HG03108 (cell line): ENCODE results near the gene PRAME.
"Not testable (repeated sequence)": the region's sequence is repeated elsewhere in the genome, so short reads cannot be mapped to it uniquely, and the experiment has no call there.

Experiments used
- ATAC-seq: cut with Tn5 transposase; IDR thresholded peaks from one replicate; pipeline ENCODE4 v1.9.1; 2021; ENCODE audit warnings: moderate library complexity; ENCODE audit not compliant: unreplicated experiment

Gene PRAME

GRCh38 chr22:22581524-22581923 lies 22.5 kb upstream of the PRAME start:
- not testable (repeated sequence) for ATAC-seq

DNA sequence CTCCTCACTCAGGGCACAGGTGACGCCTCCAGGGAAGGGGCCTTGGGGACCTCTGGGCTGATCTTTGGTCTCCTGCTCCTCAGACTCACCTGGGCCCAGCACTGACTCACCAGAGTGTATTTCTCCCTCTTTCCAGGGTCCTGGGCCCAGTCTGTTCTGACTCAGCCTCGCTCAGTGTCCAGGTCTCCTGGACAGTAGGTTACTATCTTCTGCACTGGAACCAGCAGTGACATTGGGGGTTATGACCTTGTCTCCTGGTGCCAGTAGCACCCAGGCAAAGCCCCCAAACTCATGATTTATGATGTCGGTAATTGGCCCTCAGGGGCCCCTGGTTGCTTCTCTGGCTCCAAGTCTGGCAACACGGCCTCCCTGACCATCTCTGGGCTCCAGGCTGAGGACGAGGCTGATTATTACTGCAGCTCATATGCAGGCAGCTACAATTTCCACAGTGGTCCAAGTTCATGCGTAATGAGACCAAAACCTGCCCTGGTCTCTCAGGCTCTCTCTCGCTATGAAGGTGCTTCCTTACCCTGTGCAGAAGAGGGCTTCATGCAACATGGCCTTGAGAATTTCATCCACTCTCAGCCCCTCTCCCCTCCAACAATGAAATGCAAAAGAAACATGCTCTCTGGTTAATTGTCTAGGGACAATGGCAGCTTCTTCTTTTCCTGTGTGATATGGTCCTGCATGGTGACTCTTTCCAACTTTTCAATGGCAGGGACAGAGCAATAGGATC lies 21.0 kb upstream of the PRAME start:
- ATAC-seq = no peak

DNA sequence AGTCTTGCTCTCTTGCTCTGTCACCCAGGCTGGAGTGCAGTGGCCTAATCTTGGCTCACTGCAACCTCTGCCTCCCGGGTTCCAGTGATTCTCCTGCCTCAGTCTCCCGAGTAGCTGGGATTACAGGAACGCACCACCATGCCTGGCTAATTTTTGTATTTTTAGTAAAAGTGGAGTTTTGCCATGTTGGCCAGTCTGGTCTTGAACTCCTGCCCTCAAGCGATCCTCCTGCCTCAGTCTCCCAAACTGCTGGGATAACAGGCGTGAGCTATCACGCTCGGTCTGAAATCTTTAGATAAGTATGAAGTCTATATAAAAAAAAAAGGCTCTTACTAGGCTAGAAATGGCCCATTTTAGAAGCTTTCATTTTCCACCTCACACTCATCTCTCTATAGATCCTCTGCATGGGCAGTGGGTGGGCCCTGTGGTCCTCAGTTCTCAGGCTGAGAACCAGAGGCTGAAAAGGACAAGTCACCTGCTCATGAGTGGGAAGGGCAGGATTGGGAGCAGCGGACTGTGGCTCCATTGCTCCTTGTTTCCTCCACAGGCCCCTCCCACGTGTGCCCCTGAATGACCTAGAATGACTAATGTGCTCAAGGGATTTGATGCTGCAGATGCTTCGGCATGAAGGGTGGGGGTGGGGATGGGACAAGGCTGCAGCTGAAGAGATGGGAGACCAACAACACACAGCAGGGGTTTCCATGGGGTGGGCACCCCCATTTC lies 19.8 kb upstream of the PRAME start:
- ATAC-seq = no peak

GRCh38 chr22:22576989-22577427 lies 17.9 kb upstream of the PRAME start:
- no peak for ATAC-seq

- ATAC-seq = no peak
These were observed 17.4 kb upstream of the PRAME start for GRCh38 chr22:22576244-22576988.

- ATAC-seq = no peak
These were observed 15.3 kb upstream of the PRAME start for GRCh38 chr22:22574361-22574760.

GRCh38 chr22:22573047-22573889 lies 14.2 kb upstream of the PRAME start:
- ATAC-seq = no peak

GRCh38 chr22:22571862-22572261 lies 12.8 kb upstream of the PRAME start:
- ATAC-seq = no peak

DNA sequence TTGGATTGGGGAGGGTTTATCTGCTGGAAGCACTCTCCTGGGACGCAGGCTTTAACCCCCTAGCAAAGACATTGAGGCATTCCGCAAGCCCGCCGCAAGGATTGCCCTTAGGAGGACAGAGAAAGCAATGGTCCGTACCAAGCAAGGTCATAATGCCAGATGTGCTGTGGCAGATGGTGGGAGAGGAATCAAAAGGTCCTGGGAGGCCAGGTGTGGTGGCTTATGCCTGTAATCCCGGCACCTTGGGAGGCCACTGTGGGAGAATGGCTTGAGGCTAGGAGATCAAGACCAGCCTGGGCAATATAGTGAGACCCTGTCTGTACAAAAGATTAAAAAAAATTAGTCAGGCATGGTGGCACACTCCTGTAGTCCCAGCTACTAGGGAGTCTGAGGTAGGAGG lies 12.4 kb upstream of the PRAME start:
- ATAC-seq = no peak

DNA sequence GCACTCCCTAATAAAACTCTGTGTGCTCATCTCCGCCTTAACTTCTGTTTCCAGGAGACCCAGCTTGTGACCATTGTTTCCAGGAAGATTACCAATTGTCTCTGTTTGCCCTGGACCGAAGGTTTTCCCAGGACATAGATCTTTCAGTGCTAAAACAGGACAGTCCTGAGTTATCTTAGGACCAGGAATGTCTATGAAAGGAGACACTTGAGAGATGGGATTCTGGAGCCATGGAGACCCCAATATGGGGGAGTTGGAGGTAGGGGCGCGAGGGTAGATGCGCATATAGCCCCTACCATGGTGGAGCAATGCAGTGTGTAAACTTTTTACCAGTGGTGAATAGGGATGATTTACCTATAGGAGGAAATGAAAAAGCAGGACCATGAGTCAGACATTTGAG lies 10.2 kb upstream of the PRAME start:
- no peak for ATAC-seq

DNA sequence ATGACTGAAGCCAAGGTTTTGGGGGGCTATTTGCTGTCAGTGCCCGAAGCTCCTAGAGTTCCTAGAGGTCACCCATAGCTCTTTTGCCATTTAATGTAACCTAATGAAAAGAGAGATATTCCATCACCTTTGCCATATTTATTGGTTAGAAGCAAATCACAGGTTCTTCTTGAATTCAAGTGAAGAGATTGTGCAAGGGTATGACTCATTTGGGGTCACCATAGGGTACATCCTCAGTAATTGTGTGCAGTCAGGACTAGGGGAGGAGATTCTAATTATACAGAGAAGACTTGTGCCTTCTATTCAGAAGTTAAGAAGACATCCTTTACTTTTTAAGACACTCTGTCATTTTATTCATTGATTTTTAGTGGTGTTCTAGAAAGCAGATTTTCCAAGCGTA lies 6.9 kb upstream of the PRAME start:
- ATAC-seq = no peak

DNA sequence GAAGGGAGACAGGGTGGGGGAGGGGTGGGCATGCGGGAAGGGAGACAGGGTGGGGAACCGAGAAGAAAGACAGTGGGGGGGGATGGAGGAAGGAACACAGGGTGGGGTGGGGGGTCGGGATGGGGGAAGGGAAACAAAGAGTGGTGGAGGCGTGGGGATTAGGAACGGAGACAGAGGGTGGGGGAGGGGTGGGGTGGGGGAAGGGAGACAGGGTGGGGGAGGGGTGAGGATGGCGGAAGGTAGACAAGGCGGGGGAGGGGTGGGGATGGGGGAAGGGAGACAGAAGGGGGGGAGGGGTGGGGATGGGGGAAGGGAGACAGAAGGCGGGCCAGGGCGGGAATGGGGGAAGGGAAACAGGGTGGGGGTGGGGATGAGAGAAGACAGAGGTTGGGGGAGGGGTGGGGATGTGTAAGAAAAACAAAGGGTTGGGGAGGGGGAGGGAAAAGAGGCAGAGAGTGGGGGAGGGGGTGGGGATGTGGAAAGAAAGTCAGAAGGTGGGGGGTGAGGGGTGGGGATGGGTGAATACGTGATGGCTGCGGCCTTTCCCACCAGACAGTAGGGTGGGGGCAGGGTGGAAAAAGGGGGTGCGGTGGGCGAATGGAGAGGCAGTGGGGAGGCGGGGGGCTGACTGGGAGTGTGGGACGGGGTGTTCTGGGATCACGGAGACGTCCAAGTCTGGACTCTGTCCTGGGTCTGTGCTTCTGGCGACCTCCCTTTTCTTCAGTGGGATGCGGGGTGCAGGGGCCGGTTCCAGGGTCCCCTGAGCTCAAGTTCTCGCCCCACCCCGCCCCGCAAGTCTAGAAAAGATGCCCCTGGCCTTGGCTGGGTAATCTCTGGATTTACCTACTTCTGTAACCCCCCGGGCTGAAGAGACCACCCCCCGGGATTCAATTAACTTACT lies 744 bp downstream of the PRAME start:
- no peak for ATAC-seq

DNA sequence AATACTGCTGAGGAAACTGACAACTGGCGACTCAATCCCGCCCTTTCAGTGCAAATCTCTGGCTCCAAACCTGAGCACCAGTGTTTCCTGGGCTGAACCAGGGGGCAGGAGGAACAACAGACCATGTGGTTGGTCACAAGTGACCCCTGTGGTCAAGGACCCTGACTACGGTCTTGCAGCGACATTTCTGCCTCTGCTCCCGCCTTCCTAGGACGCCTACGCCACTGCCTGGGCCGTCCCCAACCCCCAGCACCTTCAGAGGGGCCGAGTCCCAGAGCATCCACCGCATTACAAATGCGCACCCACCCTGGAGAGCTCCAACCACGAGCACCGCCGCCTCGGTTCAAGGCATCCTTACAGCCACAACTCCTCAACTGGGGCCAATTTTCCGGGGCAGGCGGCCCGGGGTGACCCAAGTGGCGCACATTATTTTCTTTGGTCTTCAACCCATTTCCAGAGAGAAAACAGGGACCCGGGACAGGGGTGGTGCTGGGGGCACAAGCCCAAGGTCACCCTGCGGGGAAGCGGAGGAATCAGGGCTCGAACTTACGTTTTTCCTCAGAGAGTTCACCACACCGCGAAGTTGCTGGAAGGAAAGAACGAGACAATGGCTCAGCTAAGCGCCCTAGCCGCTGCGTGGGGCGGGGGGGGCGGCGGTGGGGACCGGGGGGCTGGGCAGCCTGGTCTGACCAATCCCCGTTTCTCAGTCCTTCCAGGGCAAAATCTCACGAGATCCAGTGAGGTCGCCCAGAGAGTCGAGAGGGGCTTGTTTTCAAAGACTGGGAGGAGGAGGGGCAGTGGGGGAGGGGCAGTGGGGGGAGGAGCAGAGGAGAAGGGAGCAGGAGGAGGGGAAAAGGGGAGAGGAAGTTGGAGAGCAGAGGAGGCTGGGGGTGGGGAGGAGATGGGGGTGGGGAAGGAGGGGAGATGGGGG lies 1.8 kb downstream of the PRAME start:
- no peak for ATAC-seq

- no peak for ATAC-seq
These were observed 2.5 kb downstream of the PRAME start for GRCh38 chr22:22556578-22556977.

GRCh38 chr22:22555596-22555995 lies 3.5 kb downstream of the PRAME start:
- ATAC-seq = no peak

- ATAC-seq = no peak
These were observed 4.3 kb downstream of the PRAME start for GRCh38 chr22:22554587-22555284.

DNA sequence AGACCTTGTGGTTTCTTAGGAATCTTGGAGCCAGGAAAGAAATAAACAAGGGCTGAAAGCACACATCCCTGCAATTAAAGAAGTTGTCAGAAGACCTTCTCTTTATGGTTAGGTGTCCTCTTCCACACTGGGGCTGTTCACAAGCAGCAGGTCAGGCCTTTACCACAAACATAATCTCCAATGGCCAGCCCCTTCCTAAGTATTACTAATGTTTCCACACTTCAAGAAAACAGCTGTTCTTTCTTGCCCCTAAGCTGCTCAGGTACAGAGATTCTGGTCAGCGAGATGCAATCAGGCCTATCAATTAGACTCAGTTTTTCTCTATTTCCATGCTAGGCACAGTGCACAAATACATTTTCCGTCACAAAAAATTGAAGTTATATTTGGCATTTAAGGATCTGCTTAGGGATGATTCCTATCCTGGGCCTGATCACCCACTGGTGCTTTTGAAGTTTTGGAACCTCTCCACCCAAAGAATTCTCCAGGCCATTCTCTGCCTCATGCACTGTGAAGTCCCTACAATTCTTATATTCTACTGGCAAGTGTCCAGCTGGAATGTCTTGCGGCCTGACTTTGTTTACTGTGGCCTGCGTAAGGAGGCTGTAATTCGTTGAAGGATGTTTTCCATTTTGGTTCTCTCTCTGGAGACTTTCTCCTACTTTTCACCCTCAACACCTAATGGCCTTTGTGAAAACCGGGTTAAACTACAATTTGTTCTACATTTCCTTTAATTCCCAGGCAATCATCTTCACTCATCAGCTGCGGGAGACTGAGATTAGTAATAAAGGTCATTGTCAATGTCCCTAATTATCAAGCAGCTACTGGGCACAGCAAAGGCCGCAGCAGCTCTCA lies 5.1 kb downstream of the PRAME start:
- no peak for ATAC-seq
